Epithelial cell of esophagus (primary cell): ENCODE measurements around the gene MAB21L2.

Experiments used
- DNase-seq: peaks from one replicate; pipeline ENCODE4 v3.0.0; 2010; ENCODE audit warnings: low read depth
- H3K4me3 ChIP-seq: 2 replicates; pipeline ENCODE4 v1.5.1; 2011; ENCODE audit warnings: mild to moderate bottlenecking, low read length, control low read depth
- CTCF ChIP-seq: IDR thresholded peaks from 2 replicates; pipeline ENCODE4 v1.5.1; 2011; ENCODE audit warnings: low read depth, mild to moderate bottlenecking, low read length, control low read depth, inconsistent platforms; ENCODE audit not compliant: insufficient read depth; ENCODE audit errors: missing control alignments

Gene MAB21L2

GRCh38 chr4:150632639-150633038, 50.7 kb downstream of the MAB21L2 start:
- no peak overlapping the region for H3K4me3 ChIP-seq
- TF ChIP-seq CTCF, result no peak
- no peak for DNase-seq
